Heart right ventricle (tissue), 16 donors: ENCODE results near the gene ADAMTSL2. TPM values are rescaled to one million over a fixed set of nuclear protein-coding genes. Genes with fewer than 3 reads are reported as not detected.

ENCODE experiments used
- ATAC-seq, 8 donors: fragments of 200-7000 bp; cut with Tn5 transposase; one replicate each; pipeline ENCODE4 v1.9.1; 2020; ENCODE audit warnings: mild to moderate bottlenecking in 8 of 8, moderate library complexity in 8 of 8, moderate number of reproducible peaks in 1 of 8
- DNase-seq, 2 donors: peaks; one replicate each; pipeline ENCODE4 v3.0.0-alpha.2; 2020
- H3K27ac ChIP-seq, 10 donors: fragments of 200-600 bp; sonication (generic) in 2 of 10; one replicate each; pipeline versions ENCODE4 v1.5.0 to v1.8.0; 2020 to 2022; ENCODE audit warnings: mild to moderate bottlenecking in 3 of 10
- H3K27me3 ChIP-seq, 7 donors: fragments of 200-600 bp; one replicate each; pipeline ENCODE4 v1.8.0; 2021 to 2022; ENCODE audit warnings: mild to moderate bottlenecking in 2 of 7
- H3K36me3 ChIP-seq, 9 donors: fragments of 200-600 bp; sonication (generic) in 1 of 9; one replicate each; pipeline versions ENCODE4 v1.5.0 to v1.8.0; 2020 to 2022; ENCODE audit warnings: mild to moderate bottlenecking in 2 of 9
- H3K4me1 ChIP-seq, 9 donors: fragments of 200-600 bp; sonication (generic) in 1 of 9; one replicate each; pipeline versions ENCODE4 v1.5.0 to v1.8.0; 2020 to 2022; ENCODE audit warnings: mild to moderate bottlenecking in 4 of 9
- H3K4me3 ChIP-seq, 10 donors: fragments of 200-600 bp; sonication (generic) in 2 of 10; one replicate each; pipeline versions ENCODE4 v1.5.0 to v1.8.0; 2020 to 2022; ENCODE audit warnings: mild to moderate bottlenecking in 7 of 10, moderate library complexity in 2 of 10
- H3K9me3 ChIP-seq, 11 donors: fragments of 200-600 bp in 10 of 11; sonication (generic) in 2 of 11; one replicate each; pipeline versions ENCODE4 v1.5.0 to v1.8.0; 2013 to 2022; ENCODE audit warnings: mild to moderate bottlenecking in 2 of 11, control low read depth in 1 of 11, moderate library complexity in 1 of 11
- CTCF ChIP-seq, 9 donors: fragments of 200-600 bp; sonication (generic) in 2 of 9; IDR thresholded peaks; one replicate each; pipeline versions ENCODE4 v1.5.0 to v1.8.0; 2021 to 2022; ENCODE audit warnings: antibody characterized with exemption in 9 of 9, mild to moderate bottlenecking in 5 of 9, moderate library complexity in 1 of 9
- WGBS, 2 donors: extraction: QIAGEN DNeasy Blood & Tissue Kit; methylation state at CpG; one replicate each; pipeline ENCODE4 v1.1.7; 2013; ENCODE audit warnings: inconsistent platforms in 1 of 2; 5-methylcytosine and 5-hydroxymethylcytosine counted together
- intact Hi-C, 10 donors: fragments of 100-400 bp; cut with DNase I; formaldehyde crosslinking; loops; one replicate each; pipeline versions ENCODE4 v1.11.1 to v1.14.2; 2022
- polyA plus RNA-seq, 2 donors: library from polyadenylated mRNA; stranded (reverse); fragments of 200-250 nt; gene quantifications; one replicate each; pipeline ENCODE4 v1.2.3, GENCODE V29; 2013
- total RNA-seq, 10 donors: library from RNA; stranded (reverse); fragmentation: NEBNext Ultra II Directional in 3 of 10; extraction: Animal tissue kit (Norgen Biotek cat#: 25700) in 3 of 10; gene quantifications; one replicate each; pipeline versions ENCODE4 v1.2.1 to v1.2.4, GENCODE V29; 2021 to 2023
- donor health status: Arrhythmogenic right ventricular cardiomyopathy.
- donor health status: ischemic (EF 13 %, LVEDD 7.1; RV severe dilation, severe dysfunction).
- donor health status: healthy with polysubstance abuse.
- donor health status: DM: no; HTN: yes; CAD: no.
- donor health status: DM: no; HTN: no; CAD: no.
- donor health status: ischemic (EF 25% LVEDD 6.9; RV normal size, moderate dysfunction).
- donor health status: ischemic (EF 25% LVEDD 5.7; RV mildly dilated, moderate dysfunction).
- donor health status: healthy.
- donor health status: DM: yes; HTN: yes; CAD: no.
- donor health status: Ischemic cardiomyopathy.
- donor health status: ischemic (EF 35%, LVEDD 5.7; RV mildly dilated, moderate dysfunction).
- donor health status: nonischemic (EF 11% LVEDD 7.7; RV severe dilation, severe dysfunction).
- donor health status: DM: yes; HTN: yes; CAD: no.
- donor health status: PGD.
- donor health status: ischemic (EF 29% LVEDD 5.4; RV normal size, mild dysfunction).
- donor health status: nonischemic (EF 23%, LVEDD 6.1; RV moderate dilation, normal function).

The ADAMTSL2 gene
- total and polyA plus RNA-seq, 12 donors, result 2.0 to 9.1 (median 4.5) TPM

- WGBS, 2 donors, result 92 to 95% methylated on average over 7 of the region's 7 CpGs
- no peak for ATAC-seq
- no peak for DNase-seq
- Histone ChIP-seq H3K27me3 (peaks cover 0 to 46% (median 4%) of the 10 kb centered on the region in 7 donors), H3K4me1 (peaks cover 23 to 69% (median 42%) of the 10 kb centered on the region in 9 donors), H3K4me3 (no peak overlapping the region), H3K36me3 (no peaks in the 10 kb centered on the region), H3K27ac (peak overlapping the region in 1 of 10 donors; percentile 62), H3K9me3 (no peaks in the 10 kb centered on the region)
- intact Hi-C loops, result no loop called here
- TF ChIP-seq CTCF (IDR thresholded peaks at IDR 0.05), result no peak
These were observed 5.0 kb upstream of the ADAMTSL2 start for GRCh38 chr9:133529457-133529856.

GRCh38 chr9:133529874-133530273 is 4.6 kb upstream of the ADAMTSL2 start:
- DNase-seq (no peak), ATAC-seq (no peak)
- Histone ChIP-seq H3K4me3 (no peak overlapping the region), H3K4me1 (peaks cover 25 to 73% (median 47%) of the 10 kb centered on the region in 9 donors), H3K9me3 (no peaks in the 10 kb centered on the region), H3K27me3 (peaks cover 0 to 47% (median 4%) of the 10 kb centered on the region in 7 donors), H3K36me3 (no peaks in the 10 kb centered on the region), H3K27ac (peak overlapping the region in 1 of 10 donors; percentile 62)
- WGBS, 2 donors, result 90 to 96% methylated on average over 7 of the region's 7 CpGs
- no peak for TF ChIP-seq CTCF (IDR thresholded peaks at IDR 0.05)
- intact Hi-C loops, result loop anchor here in 4 of 10 donors (5.0 kb wide), 2 partner anchors 52 to 197 kb away; no protein-coding TSS in a partner anchor

GRCh38 chr9:133531293-133531692 is 3.2 kb upstream of the ADAMTSL2 start:
- TF ChIP-seq CTCF (IDR thresholded peaks at IDR 0.05), result no peak
- 59 to 71% methylated on average over 9 of the region's 9 CpGs for WGBS, 2 donors
- Histone ChIP-seq H3K27me3 (peaks cover 0 to 57% (median 4%) of the 10 kb centered on the region in 7 donors), H3K4me1 (peaks cover 27 to 80% (median 48%) of the 10 kb centered on the region in 9 donors), H3K27ac (no peak overlapping the region), H3K9me3 (no peaks in the 10 kb centered on the region), H3K36me3 (no peaks in the 10 kb centered on the region), H3K4me3 (no peak overlapping the region)
- no peak for ATAC-seq
- DNase-seq, result no peak
- intact Hi-C loops, result loop anchor here in 4 of 10 donors (5.0 kb wide), 2 partner anchors 51 to 196 kb away; no protein-coding TSS in a partner anchor

GRCh38 chr9:133532937-133533668 is 1.4 kb upstream of the ADAMTSL2 start:
- intact Hi-C loops, result loop anchor here in 8 of 10 donors (1.0 to 5.0 kb wide), 5 partner anchors 49 to 194 kb away; no protein-coding TSS in a partner anchor
- TF ChIP-seq CTCF (IDR thresholded peaks at IDR 0.05), result peak; percentile 26 to 70 (median 59)
- no peak overlapping the region for H3K4me3 ChIP-seq
- no peaks in the 10 kb centered on the region for H3K9me3 ChIP-seq
- H3K27me3 ChIP-seq, result peaks cover 0 to 50% (median 3%) of the 10 kb centered on the region in 7 donors
- DNase-seq (peak; percentile 78 to 83), ATAC-seq (peak; percentile 37 to 76 (median 62))
- peak overlapping the region in 2 of 10 donors; percentile 0 to 81 for H3K27ac ChIP-seq
- 73 to 77% methylated on average over 20 of the region's 20 CpGs for WGBS, 2 donors
- H3K4me1 ChIP-seq, result peaks cover 19 to 68% (median 30%) of the 10 kb centered on the region in 9 donors
- no peaks in the 10 kb centered on the region for H3K36me3 ChIP-seq
